D721Med (cell line): ENCODE data around the gene CCDC149.

Experiments
- DNase-seq: peaks from one replicate; pipeline ENCODE4 v3.0.0; 2011; ENCODE audit warnings: low spot score; ENCODE audit not compliant: insufficient read length
- FAIRE-seq: peaks from 2 replicates; lab custom pipeline; 2011; peaks lifted over from hg19 to GRCh38; lab: Jason Lieb, UNC
- CTCF ChIP-seq: IDR thresholded peaks from 2 replicates; pipeline ENCODE4 v1.5.1; 2012; ENCODE audit warnings: mild to moderate bottlenecking, control low read depth; ENCODE audit not compliant: insufficient read depth; ENCODE audit errors: missing control alignments

CCDC149 gene

GRCh38 chr4:24897639-24898038, 15.2 kb downstream of the CCDC149 start:
- DNase-seq (no peak), FAIRE-seq (no peak)
- TF ChIP-seq CTCF = no peak

- no peak for FAIRE-seq
These were observed 15.9 kb downstream of the CCDC149 start for GRCh38 chr4:24896977-24897376.

GRCh38 chr4:24896056-24896455, 16.8 kb downstream of the CCDC149 start:
- no peak for FAIRE-seq

More at GRCh38 chr4:24896977-24897376, 15.9 kb downstream of the CCDC149 start:
- TF ChIP-seq CTCF = no peak
- DNase-seq = no peak

GRCh38 chr4:24895461-24895860, 17.4 kb downstream of the CCDC149 start:
- FAIRE-seq (no peak), DNase-seq (no peak)
- TF ChIP-seq CTCF = no peak

More at GRCh38 chr4:24896056-24896455, 16.8 kb downstream of the CCDC149 start:
- TF ChIP-seq CTCF = no peak
- no peak for DNase-seq

GRCh38 chr4:24894846-24895245, 18.0 kb downstream of the CCDC149 start:
- DNase-seq (no peak), FAIRE-seq (no peak)
- no peak for TF ChIP-seq CTCF

GRCh38 chr4:24894243-24894642, 18.6 kb downstream of the CCDC149 start:
- FAIRE-seq = no peak
- DNase-seq = no peak
- TF ChIP-seq CTCF = no peak

GRCh38 chr4:24892778-24893177, 20.1 kb downstream of the CCDC149 start:
- no peak for TF ChIP-seq CTCF
- no peak for FAIRE-seq
- no peak for DNase-seq
